HuH-7.5 (cell line): ENCODE measurements around the gene APPBP2.

Experiments
- DNase-seq: peaks from one replicate; pipeline ENCODE4 v3.0.0; 2011; ENCODE audit warnings: low spot score

The APPBP2 gene

DNA sequence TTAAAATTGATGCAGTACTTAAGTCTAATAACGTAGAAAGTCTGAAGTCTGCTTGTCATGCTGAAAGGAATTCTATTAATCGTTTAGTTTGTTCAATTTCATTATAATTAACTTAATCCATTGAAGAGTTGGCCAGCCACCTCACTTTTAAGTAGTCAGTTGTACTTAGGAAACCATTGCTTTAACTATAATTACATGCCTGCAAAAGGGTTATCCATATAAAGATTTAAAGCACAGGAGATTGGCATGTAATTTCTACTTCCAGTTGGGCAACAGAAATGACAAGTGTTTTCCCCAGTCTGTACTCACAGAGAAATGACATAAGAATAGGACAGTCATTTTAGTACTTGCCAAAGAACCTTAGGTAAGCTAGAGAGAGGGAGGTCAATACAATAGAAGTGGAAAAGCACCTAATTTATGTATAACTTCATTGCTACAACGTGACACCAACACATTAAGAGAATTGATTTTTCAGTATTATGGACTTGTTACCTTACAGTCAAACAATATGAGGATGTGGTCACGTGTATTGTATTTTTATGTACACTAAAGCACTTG lies 130.5 kb downstream of the APPBP2 start:
- DNase-seq, result no peak

GRCh38 chr17:60393840-60394723 lies 132.0 kb downstream of the APPBP2 start:
- no peak for DNase-seq
